ENCODE data around the gene C11orf71. TPM values are rescaled to one million over a fixed set of nuclear protein-coding genes. Genes with fewer than 3 reads are reported as not detected.
A peak's percentile ranks its signal among the peaks of the same experiment; 100 is the strongest.

C11orf71 gene
- total RNA-seq, 1 experiment from 2014 or later = 4.3 TPM

DNA sequence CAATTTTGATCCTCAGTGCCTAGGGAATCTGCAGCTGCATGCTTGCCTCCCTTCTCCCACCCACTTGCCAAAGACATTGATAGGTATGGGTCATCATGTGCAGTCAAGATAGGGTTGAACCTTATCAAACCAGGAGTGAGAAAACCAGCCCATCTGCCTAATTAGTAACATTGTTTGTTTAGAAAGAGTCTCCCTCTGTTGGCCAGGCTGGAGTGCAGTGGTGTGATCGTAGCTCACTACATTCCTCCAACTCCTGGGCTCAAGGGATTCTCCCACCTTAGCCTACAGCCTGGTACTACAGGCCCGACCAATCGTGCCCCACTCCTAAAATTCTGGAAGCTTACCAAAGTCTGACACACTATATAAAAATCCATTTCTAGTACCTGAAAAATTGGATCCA is 4.6 kb downstream of the C11orf71 start:
- H3K4me3 ChIP-seq (replicated peaks in 1 of 2; ENCODE audit: low read depth in 1 of 2, low read length in 2 of 2) = no peak overlapping the region
- H3K9me3 ChIP-seq (ENCODE audit: control insufficient read depth in 1 of 2, insufficient read depth in 1 of 2, low read depth in 1 of 2, low read length in 2 of 2) = no peaks in the 10 kb centered on the region
- no peaks in the 10 kb centered on the region for H3K36me3 ChIP-seq (ENCODE audit: control insufficient read depth in 1 of 2, insufficient read depth in 2 of 2, low read length in 2 of 2)
- H3K9me2 ChIP-seq (ENCODE audit: insufficient read depth) = no peaks in the 10 kb centered on the region
- ChIA-PET POLR2A (interaction anchor here (1.0 kb wide), 1 partner anchor 10 kb away, joined by 3 read pairs; no protein-coding TSS in a partner anchor), CTCF (interaction anchor here (1.1 to 1.2 kb wide), 2 partner anchors 28 to 47 kb away, joined by 3 to 4 read pairs; no protein-coding TSS in a partner anchor), RAD21 (ENCODE audit: low non-redundant PET in 1 of 2, low total read pairs in 2 of 2, uncharacterized antibody in 2 of 2, unreplicated experiment in 2 of 2) (no interaction called here)
- peak; percentile 25; the same call in 1 of the 2 replicates for ATAC-seq
- peak; percentile 15 for DNase-seq (ENCODE audit: low read depth, low spot score)
- intact Hi-C loops (cut with micrococcal nuclease) = loop anchor here (5.0 kb wide), 1 partner anchor 48 kb away; no protein-coding TSS in a partner anchor
- H3K4me1 ChIP-seq (ENCODE audit: control insufficient read depth in 1 of 2, insufficient read depth in 2 of 2, low read length in 2 of 2) = peaks cover 0 to 7% of the 10 kb centered on the region in 2 experiments; a peak in 1 of 4 replicates
- 0 out of 2 replicates have a peak, but pooled peaks cover 6% of the 10 kb centered on the region for H3K27me3 ChIP-seq (ENCODE audit: insufficient read depth, low read length)
- no peaks in the 10 kb centered on the region for H4K20me1 ChIP-seq (ENCODE audit: insufficient read depth)
- H3K79me2 ChIP-seq (ENCODE audit: insufficient read depth, low read length) = peaks cover 20% of the 10 kb centered on the region
- TF ChIP-seq YY1 (IDR thresholded peaks at IDR 0.05; ENCODE audit: extremely low read depth, insufficient replicate concordance, low read depth, low read length) (no peak), SP1 (IDR thresholded peaks at IDR 0.05; ENCODE audit: low read depth) (no peak), SIN3A (IDR thresholded peaks at IDR 0.05; ENCODE audit: low read depth) (no peak), RAD21 (IDR thresholded peaks at IDR 0.05; ENCODE audit: low read depth) (peak; percentile 14; the same call in 1 of the 2 replicates), ZFX (IDR thresholded peaks at IDR 0.05) (no peak)
- TF ChIP-seq, protein P1, sequence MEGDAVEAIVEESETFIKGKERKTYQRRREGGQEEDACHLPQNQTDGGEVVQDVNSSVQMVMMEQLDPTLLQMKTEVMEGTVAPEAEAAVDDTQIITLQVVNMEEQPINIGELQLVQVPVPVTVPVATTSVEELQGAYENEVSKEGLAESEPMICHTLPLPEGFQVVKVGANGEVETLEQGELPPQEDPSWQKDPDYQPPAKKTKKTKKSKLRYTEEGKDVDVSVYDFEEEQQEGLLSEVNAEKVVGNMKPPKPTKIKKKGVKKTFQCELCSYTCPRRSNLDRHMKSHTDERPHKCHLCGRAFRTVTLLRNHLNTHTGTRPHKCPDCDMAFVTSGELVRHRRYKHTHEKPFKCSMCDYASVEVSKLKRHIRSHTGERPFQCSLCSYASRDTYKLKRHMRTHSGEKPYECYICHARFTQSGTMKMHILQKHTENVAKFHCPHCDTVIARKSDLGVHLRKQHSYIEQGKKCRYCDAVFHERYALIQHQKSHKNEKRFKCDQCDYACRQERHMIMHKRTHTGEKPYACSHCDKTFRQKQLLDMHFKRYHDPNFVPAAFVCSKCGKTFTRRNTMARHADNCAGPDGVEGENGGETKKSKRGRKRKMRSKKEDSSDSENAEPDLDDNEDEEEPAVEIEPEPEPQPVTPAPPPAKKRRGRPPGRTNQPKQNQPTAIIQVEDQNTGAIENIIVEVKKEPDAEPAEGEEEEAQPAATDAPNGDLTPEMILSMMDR (IDR thresholded peaks at IDR 0.05 in 2 of 3, conservative IDR thresholded peaks at IDR 0.05 in 1 of 3; ENCODE audit: borderline replicate concordance in 1 of 3, insufficient read depth in 1 of 3, low read depth in 2 of 3, low read length in 2 of 3) = peak in 2 of 3 experiments; percentile 56 to 57; a peak in 4 of 6 replicates
- H3K27ac ChIP-seq (ENCODE audit: low read depth, low read length) = no peak overlapping the region
- H2AFZ ChIP-seq (ENCODE audit: low read depth, low read length, poor library complexity, severe bottlenecking) = no peak overlapping the region
- BruUV-seq (replicated peaks) = no TSS peak
- no peak overlapping the region for H3K9ac ChIP-seq (ENCODE audit: low read length)
- H3K4me2 ChIP-seq (ENCODE audit: low read length) = no peak overlapping the region

All from HCT116 (cell line).